GM12891 (cell line): Measurements from ENCODE around the gene SPAG8.

Experiments used
- DNase-seq: peaks from one replicate; pipeline ENCODE4 v3.0.0; 2011; ENCODE audit warnings: low spot score; ENCODE audit not compliant: insufficient read length
- FAIRE-seq: peaks from 2 replicates; lab custom pipeline; 2011; peaks lifted over from hg19 to GRCh38; lab: Jason Lieb, UNC
- PAX5 ChIP-seq: IDR thresholded peaks from 2 replicates; pipeline ENCODE4 v1.6.1; 2011; ENCODE audit warnings: low read length, moderate library complexity, mild to moderate bottlenecking; ENCODE audit not compliant: insufficient read depth, severe bottlenecking
- POLR2A ChIP-seq: IDR thresholded peaks from 2 replicates; pipeline ENCODE4 v1.6.1; 2011; ENCODE audit warnings: low read depth, low read length, control low read depth
- POLR2AphosphoS5 ChIP-seq: IDR thresholded peaks from 2 replicates; pipeline ENCODE4 v1.6.1; 2011; ENCODE audit warnings: low read depth, low read length, control low read depth
- POU2F2 ChIP-seq: IDR thresholded peaks from 2 replicates; pipeline ENCODE4 v1.6.1; 2011; ENCODE audit warnings: low read depth, mild to moderate bottlenecking, control low read depth, low read length, moderate library complexity
- SPI1 ChIP-seq: IDR thresholded peaks from 2 replicates; pipeline ENCODE4 v1.6.1; 2011; ENCODE audit warnings: low read depth, low read length, control low read depth
- TAF1 ChIP-seq: IDR thresholded peaks from 2 replicates; pipeline ENCODE4 v1.6.1; 2011; ENCODE audit warnings: low read depth, low read length, control low read depth

SPAG8 gene

GRCh38 chr9:35829084-35829763, 17.2 kb upstream of the SPAG8 start, which contains the start of gene TMEM8B:
Gene TMEM8B (plus strand): TSS chr9:35829228. CDS start chr9:35829448, 220 bp downstream.
- FAIRE-seq (peak; percentile 88), DNase-seq (peak; percentile 92)
- TF ChIP-seq POLR2A (no peak), TAF1 (no peak), SPI1 (no peak), POU2F2 (no peak), PAX5 (no peak), POLR2AphosphoS5 (no peak)

GRCh38 chr9:35828716-35829083, 16.6 kb upstream of the SPAG8 start, which contains the start of gene FAM221B:
Gene FAM221B (minus strand): TSS chr9:35828732. CDS start chr9:35826161, 2,571 bp downstream.
- DNase-seq (no peak), FAIRE-seq (peak; percentile 31)
- TF ChIP-seq TAF1: no peak
- no peak for TF ChIP-seq SPI1
- no peak for TF ChIP-seq POLR2A
- no peak for TF ChIP-seq POU2F2
- TF ChIP-seq PAX5: no peak
- TF ChIP-seq POLR2AphosphoS5: no peak

- FAIRE-seq: no peak
- no peak for DNase-seq
Measured at GRCh38 chr9:35827486-35827885, 15.4 kb upstream of the SPAG8 start.

GRCh38 chr9:35826071-35826701, 14.1 kb upstream of the SPAG8 start:
- FAIRE-seq: peak; percentile 83
- no peak for TF ChIP-seq TAF1
- TF ChIP-seq POLR2A: no peak
- TF ChIP-seq POLR2AphosphoS5: no peak
- no peak for TF ChIP-seq SPI1
- TF ChIP-seq POU2F2: no peak
- no peak for TF ChIP-seq PAX5

More at GRCh38 chr9:35827486-35827885, 15.4 kb upstream of the SPAG8 start:
- TF ChIP-seq TAF1: no peak
- TF ChIP-seq POLR2A: no peak

GRCh38 chr9:35822926-35823325, 10.9 kb upstream of the SPAG8 start:
- FAIRE-seq: no peak
- TF ChIP-seq TAF1: no peak
- TF ChIP-seq POLR2A: no peak
- TF ChIP-seq PAX5: no peak
- no peak for TF ChIP-seq POLR2AphosphoS5
- no peak for TF ChIP-seq SPI1
- no peak for TF ChIP-seq POU2F2
- no peak for DNase-seq

More at GRCh38 chr9:35826071-35826701, 14.1 kb upstream of the SPAG8 start:
- peak; percentile 47 for DNase-seq

- FAIRE-seq (no peak), DNase-seq (no peak)
- TF ChIP-seq POLR2AphosphoS5 (no peak), PAX5 (no peak), TAF1 (no peak), POLR2A (no peak), POU2F2 (no peak), SPI1 (no peak)
Measured at GRCh38 chr9:35820076-35820475, 8.0 kb upstream of the SPAG8 start.

- DNase-seq (no peak), FAIRE-seq (no peak)
- TF ChIP-seq TAF1 (no peak), POLR2A (no peak), PAX5 (no peak), POU2F2 (no peak), SPI1 (no peak), POLR2AphosphoS5 (no peak)
Measured at GRCh38 chr9:35818341-35818740, 6.3 kb upstream of the SPAG8 start.

- FAIRE-seq (no peak), DNase-seq (no peak)
- TF ChIP-seq POU2F2 (no peak), TAF1 (no peak)
Measured at GRCh38 chr9:35816708-35817107, 4.6 kb upstream of the SPAG8 start.

GRCh38 chr9:35814841-35815543, 2.9 kb upstream of the SPAG8 start, which contains the start of gene HINT2:
Gene HINT2 (minus strand): TSS chr9:35815042. CDS start chr9:35814979, 63 bp downstream.
- DNase-seq (peak; percentile 94), FAIRE-seq (peak; percentile 94)
- TF ChIP-seq POLR2AphosphoS5 (peak; percentile 86), SPI1 (no peak), POLR2A (peak; percentile 68), TAF1 (peak; percentile 11; the same call in 1 of the 2 replicates), PAX5 (peak; percentile 38)
